Limb (tissue), 2 donors: ENCODE results near the gene KRT79.
"Not testable (repeated sequence)": the region's sequence is repeated elsewhere in the genome, so short reads cannot be mapped to it uniquely, and the experiment has no call there.

Experiments
- DNase-seq, 2 donors: peaks; one replicate each; pipeline ENCODE4 v3.0.0-alpha.2; 2016; ENCODE audit errors: extremely low spot score in 2 of 2

KRT79 gene

GRCh38 chr12:52833922-52834726 is at the start of gene KRT79:
Gene KRT79, minus strand, starts transcription at chr12:52834311. Its CDS starts 51 bp downstream, at chr12:52834260.
- no peak for DNase-seq

- not testable (repeated sequence) for DNase-seq
Observed at GRCh38 chr12:52880499-52880898, 46.4 kb upstream of the KRT79 start.

- peak; percentile 86 to 88 for DNase-seq
Observed at GRCh38 chr12:52879394-52880351, 45.6 kb upstream of the KRT79 start.

- peak in 1 of 2 donors; percentile 35 for DNase-seq
Observed at GRCh38 chr12:52878507-52879393, 44.6 kb upstream of the KRT79 start.

GRCh38 chr12:52877242-52877641 is 43.1 kb upstream of the KRT79 start:
- DNase-seq = no peak

- no peak for DNase-seq
Observed at GRCh38 chr12:52876372-52876771, 42.3 kb upstream of the KRT79 start.

GRCh38 chr12:52874573-52875435 is 40.7 kb upstream of the KRT79 start:
- DNase-seq = no peak

GRCh38 chr12:52873832-52874572 is 39.9 kb upstream of the KRT79 start:
- peak in 1 of 2 donors; percentile 71 for DNase-seq

- DNase-seq = no peak
Observed at GRCh38 chr12:52873513-52873831, 39.4 kb upstream of the KRT79 start.

- DNase-seq = no peak
Observed at GRCh38 chr12:52872644-52873389, 38.7 kb upstream of the KRT79 start.

GRCh38 chr12:52871291-52872039 is 37.4 kb upstream of the KRT79 start:
- DNase-seq = no peak

- DNase-seq = peak in 1 of 2 donors; percentile 79
Observed at GRCh38 chr12:52870361-52871290, 36.5 kb upstream of the KRT79 start.

- DNase-seq = no peak
Observed at GRCh38 chr12:52867642-52868041, 33.5 kb upstream of the KRT79 start.

GRCh38 chr12:52867152-52867551 is 33.0 kb upstream of the KRT79 start:
- no peak for DNase-seq

GRCh38 chr12:52865090-52865944 is 31.2 kb upstream of the KRT79 start:
- peak; percentile 72 to 83 for DNase-seq

- no peak for DNase-seq
Observed at GRCh38 chr12:52862023-52862422, 27.9 kb upstream of the KRT79 start.
